HuH-7.5 (cell line): ENCODE measurements around the gene CD7.

Experiments used
- DNase-seq: peaks from one replicate; pipeline ENCODE4 v3.0.0; 2011; ENCODE audit warnings: low spot score

Gene CD7

DNA sequence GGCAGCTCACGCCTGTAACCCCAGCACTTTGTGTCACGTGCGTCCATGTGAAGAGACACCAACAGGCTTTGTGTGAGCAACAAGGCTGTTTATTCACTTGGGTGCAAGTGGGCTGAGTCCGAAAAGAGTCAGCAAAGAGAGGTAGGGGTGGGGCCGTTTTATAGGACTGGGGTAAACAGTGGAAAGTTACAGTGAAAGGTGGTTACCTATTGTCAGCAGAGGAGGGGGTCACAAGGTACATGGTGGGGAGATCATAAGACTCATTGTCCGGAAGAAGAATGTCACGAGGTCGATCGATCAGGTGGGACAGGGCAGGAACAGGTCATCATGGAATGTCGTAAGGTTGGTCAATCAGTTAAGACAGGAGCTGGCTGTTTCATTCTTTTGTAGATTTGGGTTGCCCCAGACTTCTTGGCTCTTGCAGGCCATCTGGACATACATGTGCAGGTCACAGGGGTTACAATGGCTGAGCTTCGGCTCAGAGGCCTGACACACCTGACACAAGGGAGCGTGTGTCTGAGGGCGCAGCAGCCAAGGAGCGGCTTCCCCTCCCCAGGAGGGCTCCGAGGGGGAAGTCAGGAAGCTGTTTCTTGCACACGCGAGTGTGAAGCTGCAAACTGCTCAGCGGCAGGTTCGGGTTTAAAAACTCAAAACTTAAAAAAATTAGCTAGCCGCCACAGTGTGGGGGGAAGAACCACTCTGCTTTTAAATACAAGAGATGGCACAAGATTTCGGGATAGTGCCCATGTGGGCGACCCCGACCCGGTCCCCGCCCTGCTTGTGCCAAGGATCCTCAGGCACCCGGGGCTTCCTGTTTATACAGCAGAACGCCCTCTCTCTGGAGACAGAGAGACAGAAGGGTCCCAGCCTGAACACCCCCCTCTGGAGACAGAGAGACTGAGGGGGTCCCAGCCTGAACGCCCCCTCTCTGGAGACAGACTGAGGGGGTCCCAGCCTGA lies 29.2 kb upstream of the CD7 start:
- DNase-seq = peak; percentile 74

DNA sequence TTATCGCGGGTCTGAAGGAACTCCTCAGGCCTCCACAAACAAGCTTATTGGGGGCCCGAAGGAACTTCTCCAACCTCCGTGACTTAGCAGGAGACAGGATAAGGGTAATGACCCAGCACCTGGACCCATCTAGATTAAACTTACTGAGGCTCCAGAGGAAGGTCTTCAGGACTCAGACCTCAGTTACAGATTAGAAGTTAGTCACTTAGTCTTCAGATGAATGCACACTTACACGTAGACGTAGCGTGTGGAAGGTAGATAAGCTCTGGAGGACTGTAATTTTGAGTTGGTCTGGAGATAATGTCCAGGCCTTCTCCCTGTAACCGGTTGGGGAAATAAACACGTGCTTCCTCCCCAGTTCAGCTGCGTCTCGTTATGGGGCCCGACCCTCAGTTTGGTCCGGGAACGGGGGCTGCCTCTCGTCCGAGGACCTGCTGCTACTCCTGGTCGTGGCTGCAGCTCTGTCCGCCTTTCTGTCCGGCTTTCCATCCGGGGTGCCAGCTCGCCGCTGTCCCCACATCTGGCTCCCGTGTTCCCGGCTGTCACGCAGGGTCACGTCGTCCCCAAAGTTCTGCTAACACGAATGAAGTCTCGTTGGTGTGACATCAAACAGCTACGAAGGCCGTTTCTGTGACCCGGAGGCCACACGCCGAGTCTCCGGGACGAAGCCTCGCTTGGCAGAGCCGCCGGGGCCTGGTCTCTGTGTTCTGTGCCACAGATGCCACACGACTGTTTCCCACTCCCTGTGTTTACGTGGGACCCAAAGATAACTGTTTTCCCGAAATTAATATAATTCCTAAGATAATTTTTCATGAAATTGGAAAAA lies 28.0 kb upstream of the CD7 start:
- DNase-seq = no peak

- DNase-seq = no peak
Measured at GRCh38 chr17:82344175-82344907, 26.9 kb upstream of the CD7 start.

- DNase-seq = no peak
Measured at GRCh38 chr17:82343560-82343959, 26.2 kb upstream of the CD7 start.

DNA sequence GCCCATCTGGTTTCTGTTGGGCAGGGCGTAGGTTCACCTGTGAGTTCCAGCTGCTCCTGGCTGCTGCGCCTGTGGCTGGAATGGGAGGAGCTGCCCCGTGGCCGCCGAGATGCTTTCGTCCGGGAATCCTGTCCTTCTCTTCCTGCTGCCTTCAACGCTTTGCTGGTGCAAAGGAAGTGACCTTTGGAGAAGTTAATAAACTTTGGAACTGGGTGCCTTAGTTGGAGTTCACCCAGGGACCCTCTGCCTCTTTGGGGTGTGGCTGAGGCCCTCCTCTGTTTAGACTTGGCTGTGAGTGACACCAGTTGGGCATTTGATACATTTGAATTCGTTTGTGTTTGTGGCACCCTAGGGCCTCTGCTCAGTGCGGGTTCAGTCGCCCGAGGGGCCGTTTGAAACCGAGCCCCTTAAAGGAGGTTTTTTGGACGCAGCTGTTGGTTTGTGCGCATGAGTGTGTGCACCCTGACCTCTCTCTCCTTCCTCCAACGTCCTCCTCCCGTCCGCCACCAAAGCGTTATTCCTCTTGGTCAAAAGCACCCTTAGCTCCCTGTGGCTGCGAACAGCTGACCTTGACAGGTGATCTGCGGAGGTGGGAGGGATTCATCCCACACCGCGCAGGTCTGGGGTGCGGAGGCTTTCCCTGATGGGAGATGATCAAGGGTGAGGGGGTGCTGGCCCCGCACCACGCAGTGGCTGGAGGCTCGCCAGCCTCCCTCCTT lies 25.1 kb upstream of the CD7 start:
- no peak for DNase-seq

GRCh38 chr17:82339634-82340580 lies 22.5 kb upstream of the CD7 start:
- DNase-seq = no peak

GRCh38 chr17:82338858-82339633 lies 21.6 kb upstream of the CD7 start:
- peak; percentile 58 for DNase-seq

DNA sequence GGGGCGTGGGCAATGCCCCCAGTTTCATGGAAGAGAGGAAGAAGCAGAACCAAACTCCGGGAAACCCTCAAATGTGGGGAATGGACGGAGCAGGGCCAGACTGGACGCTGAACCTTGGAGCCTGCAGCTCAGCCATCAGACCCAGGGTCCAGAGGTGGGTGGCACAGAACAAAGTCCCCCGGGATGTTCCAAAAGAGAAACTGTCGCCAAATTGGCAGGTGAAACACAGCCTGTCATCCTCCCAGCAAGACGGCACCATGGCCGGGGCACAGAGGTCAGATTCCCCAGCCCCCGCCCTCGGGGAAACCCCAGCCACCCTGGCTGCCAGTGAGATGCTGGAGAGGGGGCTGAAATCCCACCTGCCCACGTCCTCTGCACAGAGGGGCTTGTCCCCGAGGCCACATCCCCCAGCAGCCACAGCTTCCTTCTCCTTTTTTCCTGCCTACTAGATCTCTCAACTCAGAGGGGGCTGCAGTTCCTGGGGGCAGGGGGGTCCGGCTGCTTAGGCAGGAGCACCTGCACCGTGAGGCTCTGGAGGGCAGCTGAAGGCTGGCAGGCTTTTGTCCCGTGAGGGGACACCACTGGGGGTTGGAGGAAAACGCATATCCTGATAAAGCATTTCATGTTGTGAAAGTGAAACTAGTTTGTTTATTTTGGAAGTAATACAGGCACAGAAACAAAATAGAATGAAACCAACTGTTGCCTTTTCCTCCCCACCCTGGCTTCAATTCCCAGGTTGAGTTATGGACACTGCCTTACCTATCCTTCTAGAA lies 17.4 kb upstream of the CD7 start:
- no peak for DNase-seq

- no peak for DNase-seq
Measured at GRCh38 chr17:82334204-82334621, 16.8 kb upstream of the CD7 start.

DNA sequence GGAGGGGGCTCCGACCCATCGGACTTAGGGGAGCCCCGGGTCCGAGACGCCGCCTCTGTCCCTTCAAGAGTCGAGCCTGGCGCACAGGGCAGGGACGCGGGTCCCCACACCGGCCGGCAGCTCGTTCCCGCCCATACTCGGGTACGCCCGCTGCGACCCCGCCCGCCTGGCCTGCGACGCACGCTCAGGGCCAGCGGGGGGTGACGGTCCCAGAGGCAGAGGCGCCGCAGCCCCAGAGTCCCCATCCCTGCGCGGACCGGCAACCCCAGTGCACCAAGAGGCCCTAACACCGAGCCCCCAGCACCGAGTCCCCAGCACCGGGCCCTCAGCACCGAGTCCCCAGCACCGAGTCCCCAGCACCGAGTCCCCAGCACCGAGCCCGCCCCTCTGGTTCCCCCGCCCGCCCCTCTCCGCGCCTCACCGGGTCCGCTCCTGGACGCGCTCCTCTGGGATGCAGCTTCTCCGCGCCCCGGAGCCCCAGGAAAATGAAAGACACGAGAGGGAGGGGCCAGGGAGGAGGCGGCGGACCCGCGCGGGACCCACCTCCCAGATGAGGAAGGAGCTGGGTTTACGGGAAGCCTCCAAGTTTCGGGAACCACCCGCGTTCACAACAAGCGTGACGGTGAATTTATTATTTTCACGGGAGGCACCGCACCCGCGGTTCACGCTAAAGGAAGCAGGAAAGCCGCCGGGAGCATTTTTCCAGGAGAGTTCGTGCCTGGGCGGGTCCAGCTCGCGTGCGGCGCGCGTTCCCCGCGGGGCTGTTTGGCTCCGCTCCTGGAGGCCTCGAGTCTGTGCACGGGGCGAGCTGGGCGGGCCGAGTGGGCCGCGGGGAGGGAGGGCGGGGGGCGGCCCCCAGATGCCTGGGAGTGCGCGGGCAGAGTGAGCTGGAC lies 16.1 kb upstream of the CD7 start, which contains the start of gene SECTM1:
TSS of gene SECTM1 (minus strand) at position 488 of the 893 bp plus-strand sequence. CDS start 6,526 bp downstream, outside the sequence.
- DNase-seq = no peak

GRCh38 chr17:82332669-82333278 lies 15.4 kb upstream of the CD7 start:
- DNase-seq = no peak

DNA sequence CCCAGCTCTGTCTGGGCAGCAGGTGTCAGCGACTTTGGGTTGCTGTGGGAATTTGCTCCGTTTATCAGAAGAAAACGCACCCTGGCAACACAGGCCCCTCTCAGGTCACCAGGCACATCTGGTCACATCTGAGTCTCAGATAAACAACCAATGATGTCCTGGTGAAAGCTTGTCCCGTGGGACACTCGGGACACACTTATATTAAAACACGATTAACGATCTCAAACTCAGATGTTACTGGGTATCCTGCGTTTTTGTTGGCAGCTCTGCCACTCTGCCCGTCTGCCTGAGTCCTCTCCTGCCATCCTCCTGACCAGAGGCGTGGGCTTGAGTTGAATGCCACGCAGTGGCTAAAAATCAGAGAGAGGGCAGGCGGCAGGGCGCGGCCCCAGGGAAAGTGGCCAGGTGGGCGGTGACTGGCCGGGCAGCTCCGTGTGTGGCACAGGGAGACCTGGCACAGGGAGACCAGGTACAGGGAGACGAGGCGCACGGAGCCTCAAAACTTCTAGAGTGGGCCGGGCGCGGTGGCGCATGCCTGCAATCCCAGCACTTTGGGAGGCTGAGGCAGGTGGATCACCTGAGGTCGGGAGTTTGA lies 14.0 kb upstream of the CD7 start:
- DNase-seq = no peak

DNA sequence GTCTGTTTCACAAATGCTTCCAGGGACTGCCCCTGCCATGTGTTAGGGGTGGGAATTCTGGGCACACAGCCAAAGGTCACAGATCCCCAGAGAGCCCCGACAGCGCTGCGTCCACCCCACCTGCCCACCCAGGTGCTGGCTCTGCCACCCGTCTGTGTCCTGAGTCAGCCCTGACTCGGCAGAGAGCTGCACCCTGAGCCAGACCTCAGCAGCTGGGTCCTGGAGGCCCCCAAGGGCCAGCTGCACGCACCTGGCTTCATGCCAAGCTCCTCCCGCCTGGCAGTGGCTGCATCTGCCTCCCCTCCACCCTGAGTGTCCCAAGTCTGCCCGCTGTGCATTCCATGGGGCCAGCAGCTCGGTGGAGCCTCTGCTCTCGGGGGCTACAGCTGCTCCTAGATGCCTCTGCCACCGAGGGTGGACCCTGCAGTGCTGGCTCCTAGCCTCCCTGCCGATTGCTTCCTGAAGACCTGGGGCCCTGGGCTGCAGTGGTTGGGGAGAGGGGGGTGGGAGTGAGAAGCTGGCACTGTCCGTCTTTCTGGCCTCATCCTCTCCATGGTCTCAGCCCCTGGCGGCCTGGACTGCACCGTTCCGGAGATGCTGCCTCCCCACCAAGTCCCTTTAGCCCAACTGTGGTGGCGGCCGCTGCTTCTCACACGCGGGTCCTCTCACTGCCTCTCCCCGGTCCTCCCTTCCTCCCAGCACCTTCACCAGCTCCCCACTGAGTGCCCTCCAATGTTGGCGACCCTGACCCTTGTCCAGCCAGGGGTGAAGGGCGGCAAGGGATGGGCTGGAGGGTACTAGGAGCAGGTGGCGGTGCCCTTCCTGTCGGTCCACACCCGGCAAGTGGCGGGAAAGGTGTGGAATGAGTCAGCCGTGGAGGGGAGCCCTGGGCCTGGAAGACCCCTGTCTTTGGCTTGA lies 13.2 kb upstream of the CD7 start:
- DNase-seq = peak; percentile 87

GRCh38 chr17:82329683-82330321 lies 12.4 kb upstream of the CD7 start:
- DNase-seq = no peak

GRCh38 chr17:82328994-82329507 lies 11.6 kb upstream of the CD7 start:
- no peak for DNase-seq
